CD4-positive, alpha-beta T cell treated with Interleukin-6 at 100 ng/mL for 8 hours (primary cell): ENCODE data around the gene PRICKLE4.

ENCODE experiments used
- DNase-seq: peaks from one replicate; pipeline ENCODE4 v3.0.0-alpha.2; 2020; ENCODE audit warnings: mixed read lengths, low spot score

PRICKLE4 gene

GRCh38 chr6:41780551-41781365, at the start of gene PRICKLE4:
TSS of gene PRICKLE4 (plus strand) at chr6:41780782. CDS start at chr6:41783474, 2,692 bp downstream.
- DNase-seq: no peak

- no peak for DNase-seq
These were observed 49.0 kb upstream of the PRICKLE4 start for GRCh38 chr6:41731561-41732086.

GRCh38 chr6:41732149-41732548, 48.4 kb upstream of the PRICKLE4 start:
- no peak for DNase-seq

GRCh38 chr6:41732591-41733359, 47.8 kb upstream of the PRICKLE4 start:
- peak; percentile 65 for DNase-seq

GRCh38 chr6:41733360-41733706, 47.2 kb upstream of the PRICKLE4 start:
- no peak for DNase-seq

GRCh38 chr6:41733707-41734665, 46.6 kb upstream of the PRICKLE4 start:
- DNase-seq: peak; percentile 63

- DNase-seq: peak; percentile 67
These were observed 45.7 kb upstream of the PRICKLE4 start for GRCh38 chr6:41734666-41735426.

GRCh38 chr6:41735427-41736185, 45.0 kb upstream of the PRICKLE4 start, which contains the start of gene TFEB:
TSS of gene TFEB (minus strand) at chr6:41735608. CDS start at chr6:41691213, 44,395 bp downstream.
- peak; percentile 92 for DNase-seq

- no peak for DNase-seq
These were observed 44.3 kb upstream of the PRICKLE4 start for GRCh38 chr6:41736186-41736733.

- no peak for DNase-seq
These were observed 43.6 kb upstream of the PRICKLE4 start for GRCh38 chr6:41736800-41737555.

GRCh38 chr6:41737591-41738130, 42.9 kb upstream of the PRICKLE4 start:
- no peak for DNase-seq

GRCh38 chr6:41739041-41739440, 41.5 kb upstream of the PRICKLE4 start:
- no peak for DNase-seq

GRCh38 chr6:41740366-41741162, 40.0 kb upstream of the PRICKLE4 start:
- no peak for DNase-seq

GRCh38 chr6:41741625-41742490, 38.7 kb upstream of the PRICKLE4 start:
- DNase-seq: no peak

- DNase-seq: no peak
These were observed 37.0 kb upstream of the PRICKLE4 start for GRCh38 chr6:41743406-41744235.

- DNase-seq: no peak
These were observed 36.3 kb upstream of the PRICKLE4 start for GRCh38 chr6:41744236-41744787.
